OCI-M1 (cell line): ENCODE results near the gene FANCI.

Experiments used
- DNase-seq: peaks from one replicate; lab custom pipeline; 2025; lab: John Stamatoyannopoulos, UW

FANCI gene

GRCh38 chr15:89333011-89333860 lies 89.5 kb downstream of the FANCI start:
- no peak for DNase-seq

DNA sequence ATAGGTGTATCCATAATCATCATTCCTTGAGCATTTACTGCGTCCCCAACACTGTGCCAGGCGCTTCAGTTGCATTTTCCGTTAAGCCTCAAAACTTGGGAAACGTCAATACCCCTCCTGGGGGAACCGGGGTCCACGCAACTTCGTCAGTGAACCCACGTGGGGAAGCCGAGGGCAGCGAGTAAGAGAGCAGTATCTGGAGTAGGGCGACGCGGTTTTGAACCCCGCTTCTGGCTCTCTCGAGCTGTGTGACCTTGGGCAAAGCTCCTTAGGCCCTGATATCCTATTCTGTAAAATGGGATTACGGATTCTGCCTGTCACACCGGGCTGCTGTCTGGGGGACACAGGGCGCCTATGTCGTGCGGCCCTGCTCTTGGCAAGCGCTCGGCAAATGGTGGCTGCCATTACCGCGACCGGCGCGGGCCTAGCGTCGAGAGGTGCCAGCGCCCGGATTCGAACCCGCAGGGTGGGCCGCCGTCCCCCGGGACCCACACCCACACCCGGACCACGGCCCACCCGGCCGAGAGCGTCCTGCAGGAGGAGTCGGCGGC lies 90.3 kb downstream of the FANCI start:
- no peak for DNase-seq

DNA sequence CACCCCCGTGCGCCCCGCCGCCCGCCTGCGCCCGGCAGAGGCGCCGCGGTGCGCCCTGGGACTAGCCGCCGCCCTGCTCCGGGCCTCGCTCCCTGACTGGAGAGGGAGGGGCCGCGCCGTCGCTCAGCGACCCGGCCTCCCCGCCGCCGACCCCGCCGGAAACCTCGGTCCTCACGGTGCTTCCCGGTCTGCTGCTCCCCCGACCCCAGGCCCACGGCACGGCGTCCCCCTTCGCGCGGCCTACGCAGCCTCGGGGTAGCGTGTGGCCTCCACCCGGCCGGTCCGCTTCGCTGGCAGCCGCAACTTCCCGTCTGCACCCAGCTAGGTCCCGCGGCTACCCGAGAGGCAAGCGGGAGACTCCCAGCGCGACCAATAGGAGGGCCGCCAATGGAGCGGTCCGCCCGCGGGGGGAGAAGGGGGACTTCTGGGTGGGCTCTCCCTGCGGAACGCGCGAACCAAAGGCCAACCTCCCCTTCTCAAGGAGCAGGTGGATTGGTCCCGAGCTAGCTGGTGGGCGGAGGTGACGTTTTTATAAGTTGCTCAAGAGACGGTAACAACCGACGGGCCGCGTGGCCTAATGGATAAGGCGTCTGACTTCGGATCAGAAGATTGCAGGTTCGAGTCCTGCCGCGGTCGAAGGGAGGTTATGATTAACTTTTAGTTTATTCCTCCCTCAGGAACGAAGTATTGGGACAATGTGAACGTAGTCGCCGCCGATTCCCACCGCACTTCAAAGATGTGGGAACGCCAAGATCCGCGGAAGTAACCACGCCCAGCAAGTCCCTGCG lies 90.9 kb downstream of the FANCI start, which contains the start of gene POLG:
TSS of gene POLG (minus strand) at position 315 of the 788 bp plus-strand sequence. CDS start 1,070 bp downstream, outside the sequence.
- DNase-seq = peak; percentile 99

DNA sequence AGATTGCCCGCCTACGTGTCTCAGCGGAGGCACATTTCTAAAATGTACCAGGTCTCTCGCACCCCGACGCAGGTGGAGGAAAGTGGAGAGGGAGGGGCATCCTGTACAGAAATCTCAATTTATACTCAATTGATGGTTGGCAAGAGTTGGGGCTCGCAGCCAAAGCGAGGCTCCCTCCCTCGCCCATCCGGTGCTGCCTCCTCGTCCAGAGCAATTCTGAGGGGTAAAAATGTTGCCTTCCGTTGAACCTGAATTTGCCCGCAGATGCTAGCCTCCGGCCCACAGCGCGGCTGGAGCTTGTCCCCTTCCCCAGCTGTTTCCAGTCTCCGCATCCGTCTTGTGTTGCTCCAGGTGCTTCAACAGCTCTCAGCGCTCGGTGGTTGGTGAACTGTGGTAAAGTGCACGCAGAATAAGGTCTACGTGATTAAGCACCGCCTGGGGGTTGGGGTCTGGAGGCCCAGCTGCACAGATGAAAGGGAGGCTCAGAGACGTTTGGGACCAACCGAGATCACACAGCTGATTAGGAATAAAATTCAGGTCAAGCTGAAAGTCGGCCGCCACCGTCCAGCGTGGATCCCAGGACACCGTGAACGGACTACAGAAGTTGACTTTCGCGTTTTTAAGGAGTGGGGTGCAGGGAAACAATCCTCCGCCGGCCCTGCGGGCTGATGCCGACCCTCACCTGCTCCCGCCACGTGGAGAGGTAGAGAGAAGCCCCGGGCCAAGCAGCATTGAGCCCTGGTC lies 91.7 kb downstream of the FANCI start:
- DNase-seq = no peak

DNA sequence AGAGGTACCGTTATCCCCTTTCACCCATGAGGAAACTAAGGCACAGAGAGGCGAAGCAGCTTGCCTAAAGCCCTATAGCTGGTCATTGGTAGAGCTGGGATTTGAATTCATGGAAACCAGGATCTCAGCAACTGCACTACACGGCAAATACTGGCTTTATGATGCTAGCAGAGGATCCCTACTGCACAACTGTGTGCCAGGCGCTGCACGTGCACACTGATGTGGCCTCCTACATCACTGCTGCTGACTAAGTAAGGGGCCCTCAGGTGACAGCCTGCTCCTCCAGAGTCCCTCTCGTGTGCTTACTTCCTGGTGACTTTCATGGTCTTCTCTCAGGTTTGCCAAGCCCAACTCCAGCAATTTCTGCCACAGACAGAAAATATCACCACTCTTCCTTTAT lies 94.3 kb downstream of the FANCI start:
- DNase-seq = no peak

DNA sequence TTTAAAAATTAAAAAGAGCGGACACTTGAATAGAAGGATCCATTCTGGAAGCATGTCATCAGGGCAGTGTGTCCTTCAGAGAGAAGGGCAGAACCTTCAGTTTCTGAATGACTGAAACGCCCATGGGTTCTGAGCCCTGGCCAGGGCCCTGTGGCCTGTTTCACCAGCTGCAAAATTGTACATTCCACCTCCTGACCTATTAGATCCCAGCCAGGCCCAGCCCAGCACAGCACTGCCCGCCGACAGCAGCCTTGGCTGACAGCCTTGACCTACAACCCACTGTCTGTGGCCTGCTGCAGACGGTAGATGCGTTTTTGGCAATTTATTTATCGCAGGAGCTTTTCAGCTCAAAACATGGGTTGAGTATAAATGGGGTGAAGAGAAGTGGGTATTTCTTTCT lies 96.8 kb downstream of the FANCI start:
- no peak for DNase-seq

DNA sequence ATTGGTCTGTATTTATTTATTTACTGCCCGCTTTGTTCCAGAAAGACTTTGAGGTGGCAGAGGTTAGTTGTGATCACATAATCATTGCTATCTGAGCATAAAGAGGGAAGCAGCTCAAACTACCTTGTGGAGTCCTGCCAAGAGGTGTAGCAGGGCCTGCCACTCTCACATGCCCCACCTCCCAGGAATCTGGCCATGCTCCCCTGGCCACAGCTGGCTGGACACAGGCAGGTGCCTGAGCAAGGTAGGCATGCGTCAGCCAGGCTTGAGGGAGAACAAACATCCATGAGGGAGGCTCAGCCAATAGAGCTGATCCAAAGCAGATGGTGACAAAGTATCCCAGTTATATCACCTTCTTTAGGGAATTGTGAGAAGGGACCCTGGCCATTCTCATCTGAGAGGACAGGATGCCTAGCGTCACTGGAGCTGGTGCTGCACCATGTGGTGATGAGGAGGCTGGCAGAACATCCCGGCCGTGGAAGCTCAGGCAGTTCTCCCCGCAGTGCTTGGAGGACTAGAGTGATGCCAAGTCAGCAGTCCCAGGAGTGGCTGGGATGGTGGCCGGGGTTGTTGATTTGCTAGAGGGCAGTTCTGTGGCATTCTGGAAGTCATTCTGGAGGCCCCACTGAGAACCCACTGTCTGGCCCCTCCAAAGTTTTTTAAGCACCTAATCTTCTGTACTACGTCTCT lies 97.7 kb downstream of the FANCI start:
- DNase-seq = no peak

DNA sequence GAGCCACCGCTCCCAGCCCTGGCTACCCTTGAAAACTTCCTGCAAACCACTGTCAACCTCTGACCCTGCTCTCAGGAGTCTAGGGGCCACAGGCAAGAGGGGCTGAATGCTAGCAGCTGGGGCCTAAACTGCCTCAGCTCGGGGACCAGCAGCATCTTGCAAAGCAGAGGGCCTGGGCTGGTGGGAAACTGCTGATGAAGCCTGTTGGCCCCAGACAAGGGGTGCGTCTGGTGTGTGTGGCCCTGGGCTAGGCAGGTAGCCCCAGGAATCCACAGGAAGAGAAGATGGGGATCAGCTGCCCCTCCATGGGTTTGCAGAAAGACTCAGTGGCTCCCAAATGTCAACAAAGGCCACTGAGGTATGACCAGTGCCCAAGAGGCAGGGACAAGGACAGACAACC lies 99.1 kb downstream of the FANCI start:
- DNase-seq = no peak

DNA sequence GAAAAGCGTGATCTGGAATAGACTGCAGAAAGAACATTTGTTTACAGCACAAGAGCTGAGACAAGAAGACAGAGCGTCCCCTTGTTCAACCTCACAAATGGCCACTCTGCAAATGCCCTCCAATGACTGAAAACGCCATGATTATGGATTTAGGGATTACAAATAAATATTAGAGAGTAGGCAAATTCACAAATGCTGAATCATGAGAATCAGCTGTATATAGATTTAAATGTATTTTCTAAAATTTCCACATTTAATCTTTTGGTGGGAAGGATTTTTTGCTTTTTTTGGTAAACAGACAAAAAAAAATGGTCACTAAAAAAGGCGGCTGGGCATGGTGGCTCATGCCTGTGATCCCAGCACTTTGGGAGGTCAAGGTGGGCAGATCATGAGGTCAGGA lies 101.5 kb downstream of the FANCI start:
- no peak for DNase-seq

DNA sequence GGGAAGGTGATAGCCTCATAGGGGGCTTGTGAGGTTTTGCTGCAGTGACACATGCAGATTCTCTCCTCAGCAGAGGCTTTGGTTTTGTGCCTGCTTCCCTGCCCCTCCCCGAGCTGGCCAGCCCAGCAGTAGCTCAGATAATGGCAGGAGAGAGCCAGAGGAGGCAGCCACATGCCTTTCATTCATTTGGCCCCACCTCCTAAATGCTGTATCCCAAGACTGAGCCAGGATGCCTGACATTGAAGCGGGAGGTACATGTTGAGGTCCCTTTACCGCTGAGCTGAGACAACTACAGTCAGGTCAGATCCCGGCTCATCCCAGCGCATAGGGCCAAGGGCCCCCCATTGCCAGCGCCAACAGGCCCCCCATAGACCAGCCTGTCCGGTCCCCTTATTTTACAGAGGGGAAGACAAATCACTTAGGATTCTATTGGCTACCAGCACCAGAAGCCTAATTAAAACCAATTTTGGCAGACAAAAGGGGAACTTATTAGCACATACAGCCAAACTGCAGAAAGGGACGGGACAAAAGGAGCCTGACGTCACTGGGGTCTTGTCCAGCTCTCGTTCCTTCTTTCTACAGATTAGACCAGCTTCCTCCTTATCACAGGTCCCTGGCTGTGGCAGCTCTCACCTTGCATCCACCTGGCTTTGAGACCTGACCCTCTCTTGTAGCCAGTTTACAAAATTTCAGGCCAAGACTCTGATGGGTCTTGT lies 102.9 kb downstream of the FANCI start:
- DNase-seq = peak; percentile 32

DNA sequence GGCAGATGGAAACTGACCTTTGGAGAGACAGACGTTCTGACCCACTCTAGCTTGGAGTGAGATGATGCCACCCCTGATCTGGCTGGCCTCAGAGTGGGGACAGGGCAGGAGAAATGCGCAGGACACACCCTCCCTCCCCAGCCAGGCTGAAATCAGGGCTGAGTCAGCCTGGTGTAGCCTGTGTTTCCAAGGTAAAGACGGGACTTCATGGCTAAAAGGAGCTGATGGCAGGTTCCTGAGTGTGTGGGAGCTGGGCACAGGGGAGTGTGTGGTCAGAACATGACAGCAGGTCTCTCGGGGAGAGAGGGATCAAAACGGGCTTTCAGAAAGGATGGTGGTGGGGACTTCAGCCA lies 105.4 kb downstream of the FANCI start:
- no peak for DNase-seq

- DNase-seq = no peak
Observed at GRCh38 chr15:89352476-89352875, 108.7 kb downstream of the FANCI start.

DNA sequence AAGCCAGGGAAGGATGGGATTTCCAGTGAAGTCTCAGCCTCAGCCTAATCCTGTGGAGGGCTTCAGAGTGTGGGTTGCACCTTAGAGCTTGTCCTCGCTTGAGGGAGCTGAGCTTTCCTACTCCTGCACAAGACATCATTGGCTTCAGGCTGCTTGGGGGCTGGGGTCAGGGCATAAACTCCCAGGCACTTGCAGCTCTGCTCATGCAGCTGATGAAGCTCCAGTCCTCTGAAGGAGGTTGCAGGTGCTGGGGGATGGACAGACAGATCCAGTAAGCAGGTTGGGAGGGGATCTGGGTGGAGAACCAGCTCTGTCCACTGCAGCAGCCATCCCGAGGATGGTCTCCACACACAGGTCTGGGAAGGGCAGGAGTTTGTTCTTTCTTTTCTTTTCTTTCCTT lies 110.2 kb downstream of the FANCI start:
- DNase-seq = no peak

DNA sequence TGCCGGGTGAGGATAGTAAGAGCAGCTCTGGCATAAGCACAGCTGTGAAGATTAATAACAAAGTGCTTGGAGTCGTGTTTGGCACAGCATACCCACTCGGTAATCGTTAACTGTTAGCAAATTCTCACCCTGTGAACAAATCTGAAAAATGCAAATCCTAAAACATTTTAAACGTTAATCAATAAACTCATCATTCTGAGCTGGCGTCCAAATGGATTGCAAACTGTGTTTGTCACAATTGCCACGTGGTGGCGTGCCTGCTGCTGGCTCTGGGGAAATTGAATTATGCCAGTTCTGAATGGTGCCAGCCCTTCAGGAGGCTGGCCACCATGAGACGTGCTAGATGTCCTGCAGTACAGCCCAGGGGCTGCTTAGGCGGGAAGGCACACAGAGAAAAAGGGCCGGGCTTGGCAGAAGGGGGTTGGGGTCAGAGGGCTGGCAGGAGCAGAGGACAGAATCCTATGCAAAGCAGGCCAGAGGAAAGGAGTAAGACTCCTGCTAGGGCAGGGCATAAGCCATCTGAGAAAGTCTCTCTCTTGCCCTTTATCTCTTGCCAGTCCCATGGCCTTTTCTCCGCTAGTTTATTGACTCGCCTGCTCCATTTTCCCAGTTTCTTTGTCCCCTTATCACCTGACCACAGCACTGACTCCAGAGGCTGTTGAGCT lies 113.0 kb downstream of the FANCI start:
- peak; percentile 11 for DNase-seq

DNA sequence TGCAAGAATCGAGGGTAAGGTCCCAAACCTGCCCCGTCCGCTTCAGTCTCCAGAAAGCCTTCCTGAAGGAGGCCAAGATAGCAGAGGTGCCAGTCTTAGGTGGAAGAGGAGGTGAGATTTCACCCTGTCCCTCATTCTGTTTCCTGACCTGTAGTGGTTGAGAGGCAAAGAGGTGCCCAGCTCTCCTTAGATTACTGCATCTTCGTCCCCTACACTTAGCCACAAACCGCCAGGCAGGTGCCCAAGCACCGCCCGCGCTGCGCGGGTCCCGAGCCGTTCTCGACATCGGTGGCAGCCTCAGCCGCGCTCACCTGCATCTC lies 114.6 kb downstream of the FANCI start:
- DNase-seq = no peak

DNA sequence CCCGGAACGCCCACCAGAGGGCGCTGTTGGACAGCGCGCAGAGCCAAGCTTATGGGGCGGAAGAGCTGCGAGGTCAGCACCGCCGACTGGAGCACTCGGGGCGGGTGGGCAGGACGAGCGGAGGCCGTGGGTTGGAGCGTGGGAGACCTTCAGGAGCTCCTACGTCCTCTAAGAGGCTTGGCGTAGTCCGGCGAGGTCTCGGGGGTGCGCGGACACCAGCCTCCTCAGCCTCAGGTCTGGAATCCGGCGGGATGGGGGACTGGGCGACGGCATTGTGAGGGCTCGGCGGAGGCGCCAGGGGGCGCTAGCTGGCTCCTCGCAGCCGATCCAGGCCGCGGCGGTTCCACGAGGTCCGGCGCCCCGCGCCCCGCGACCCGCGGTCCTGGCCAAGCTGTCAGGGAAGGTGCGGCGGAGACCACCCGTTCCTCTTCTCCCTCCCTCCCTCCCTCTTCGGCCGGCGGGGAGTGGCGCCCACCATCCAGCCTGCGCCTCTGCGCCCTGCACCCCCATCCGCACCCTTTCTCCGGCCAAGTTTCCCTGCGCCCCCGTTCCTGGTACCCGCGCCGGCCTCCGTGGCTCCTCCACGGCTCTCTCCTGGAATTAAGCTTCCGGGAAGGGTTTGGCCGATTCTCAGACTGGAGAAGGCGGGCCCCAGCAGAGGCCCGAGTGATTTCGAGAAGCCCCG lies 115.1 kb downstream of the FANCI start:
- DNase-seq = peak; percentile 88

DNA sequence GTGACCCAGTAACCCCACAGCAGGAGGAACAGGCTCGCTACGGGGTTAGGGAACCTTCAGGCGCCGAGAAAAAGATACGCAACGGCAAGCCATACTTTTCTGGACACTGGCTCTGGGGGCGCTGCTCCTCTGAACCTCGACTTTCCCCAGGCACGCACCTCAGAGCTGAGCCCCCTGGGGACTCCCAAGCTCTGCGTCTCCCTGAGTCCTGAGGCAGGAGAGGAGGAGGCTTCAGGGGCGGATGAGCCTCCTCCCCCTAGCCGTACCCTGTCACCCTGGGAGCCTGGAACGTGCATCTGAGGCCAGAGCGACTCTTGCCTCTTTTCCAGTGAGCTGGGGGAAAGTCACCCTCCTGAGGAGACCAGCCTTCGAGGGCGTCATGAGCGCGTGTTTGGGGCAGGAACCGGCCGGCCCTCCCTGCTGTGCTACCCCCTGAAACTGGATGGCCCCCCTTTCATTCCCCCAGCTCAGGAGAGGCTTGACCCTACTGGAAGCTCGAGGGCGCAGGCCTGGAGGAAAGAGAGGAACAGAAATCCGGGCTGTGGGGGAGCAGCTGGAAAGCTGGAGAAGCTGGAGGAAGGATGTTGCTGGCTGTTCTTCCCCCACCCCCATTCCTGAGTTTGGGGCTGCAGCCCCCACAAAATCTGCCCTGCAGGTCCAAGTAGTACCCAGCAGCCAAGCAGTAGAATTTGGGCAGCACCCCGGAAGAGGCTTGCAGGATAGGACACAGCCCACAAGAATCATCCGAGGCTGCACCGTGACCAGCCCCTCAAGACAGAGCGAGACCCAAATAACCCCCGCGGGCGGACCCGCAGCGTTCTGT lies 115.9 kb downstream of the FANCI start:
- DNase-seq = no peak

- DNase-seq = no peak
Observed at GRCh38 chr15:89360294-89360971, 116.7 kb downstream of the FANCI start.
